IMR-90 (cell line): ENCODE results near the gene UPK3A. TPM values are rescaled to one million over a fixed set of nuclear protein-coding genes. Genes with fewer than 3 reads are reported as not detected.

ENCODE experiments used
- ATAC-seq: fragments of 200-7000 bp; cut with Tn5 transposase; 2 replicates; pipeline ENCODE4 v1.9.1; 2020; ENCODE audit warnings: low read depth, mild to moderate bottlenecking, moderate library complexity
- BruUV-seq: library from RNA; stranded (reverse); fragments of 400-500 nt; replicated peaks from 2 replicates; lab custom pipeline; 2021; lab: Mats Ljungman, UMichigan
- CTCF ChIA-PET: fragments of 300-600 bp; formaldehyde crosslinking; extraction: SDS; loops from one replicate; lab custom pipeline; 2021; ENCODE audit warnings: antibody characterized with exemption; lab: Yijun Ruan, JAX
- POLR2A ChIA-PET: fragments of 300-600 bp; sonication (Branson Sonifier 250); formaldehyde crosslinking; loops from one replicate; lab custom pipeline; 2022; ENCODE audit warnings: antibody characterized with exemption; ENCODE audit not compliant: unreplicated experiment; lab: Charles Lee
- DNase-seq: peaks from one replicate; pipeline ENCODE4 v3.0.0; 2013
- H2AFZ ChIP-seq: replicated peaks from 2 replicates; pipeline ENCODE3; 2013; ENCODE audit warnings: low read length, mild to moderate bottlenecking; ENCODE audit not compliant: poor library complexity
- H2AK5ac ChIP-seq: 2 replicates; pipeline ENCODE4 v1.6.1; 2013; ENCODE audit warnings: low read depth, low read length, inconsistent platforms
- H2AK9ac ChIP-seq: replicated peaks from 2 replicates; pipeline ENCODE3; 2013; ENCODE audit warnings: mild to moderate bottlenecking, low read depth, low read length, moderate library complexity; ENCODE audit not compliant: poor library complexity
- H2BK120ac ChIP-seq: 2 replicates; pipeline ENCODE4 v1.6.1; 2013; ENCODE audit warnings: low read depth, low read length, inconsistent platforms
- H2BK15ac ChIP-seq: 3 replicates; pipeline ENCODE4 v1.6.1; 2013; ENCODE audit warnings: low read depth, low read length, inconsistent platforms
- H2BK20ac ChIP-seq: 2 replicates; pipeline ENCODE4 v1.6.1; 2013; ENCODE audit warnings: low read depth, mild to moderate bottlenecking, inconsistent platforms, low read length, moderate library complexity
- H2BK5ac ChIP-seq: 2 replicates; pipeline ENCODE4 v1.6.1; 2013; ENCODE audit warnings: mild to moderate bottlenecking, low read depth, low read length, inconsistent platforms; ENCODE audit not compliant: poor library complexity, severe bottlenecking
- H3K14ac ChIP-seq: replicated peaks from 2 replicates; pipeline ENCODE4 v1.6.1; 2013; ENCODE audit warnings: low read depth, low read length, inconsistent platforms
- H3K18ac ChIP-seq: 2 replicates; pipeline ENCODE4 v1.6.1; 2013; ENCODE audit warnings: low read depth, low read length, control low read depth
- H3K23ac ChIP-seq: 2 replicates; pipeline ENCODE4 v1.6.1; 2013; ENCODE audit warnings: low read depth, low read length, inconsistent platforms
- H3K27ac ChIP-seq: 2 replicates; pipeline ENCODE4 v1.5.1; 2013; ENCODE audit warnings: mild to moderate bottlenecking, control low read depth, low read length; ENCODE audit not compliant: insufficient read depth
- H3K27me3 ChIP-seq: 2 replicates; pipeline ENCODE4 v1.6.1; 2013; ENCODE audit warnings: low read length; ENCODE audit not compliant: control insufficient read depth, insufficient read depth
- H3K36me3 ChIP-seq: 2 replicates; pipeline ENCODE4 v1.6.1; 2013; ENCODE audit warnings: low read length, mixed read lengths; ENCODE audit not compliant: control insufficient read depth, insufficient read depth
- H3K4ac ChIP-seq: 2 replicates; pipeline ENCODE4 v1.6.1; 2013; ENCODE audit warnings: low read depth, low read length, inconsistent platforms
- H3K4me1 ChIP-seq: 2 replicates; pipeline ENCODE4 v1.6.1; 2013; ENCODE audit warnings: low read length, mixed read lengths; ENCODE audit not compliant: control insufficient read depth, insufficient read depth
- H3K4me2 ChIP-seq: 2 replicates; pipeline ENCODE4 v1.6.1; 2013; ENCODE audit warnings: low read depth, mild to moderate bottlenecking, control low read depth, low read length, moderate library complexity
- H3K4me3 ChIP-seq: 2 replicates; pipeline ENCODE4 v1.5.1; 2013; ENCODE audit warnings: low read depth, mild to moderate bottlenecking, control low read depth, low read length, moderate library complexity; ENCODE audit not compliant: insufficient read depth
- H3K56ac ChIP-seq: 2 replicates; pipeline ENCODE4 v1.6.1; 2013; ENCODE audit warnings: low read length, inconsistent platforms; ENCODE audit not compliant: insufficient read depth; ENCODE audit errors: extremely low read depth
- H3K79me1 ChIP-seq, 2 experiments: 2 replicates each; pipeline ENCODE4 v1.6.1; 2013; ENCODE audit warnings: low read length in 2 of 2, inconsistent platforms in 1 of 2, low read depth in 1 of 2
- H3K9ac ChIP-seq: 2 replicates; pipeline ENCODE4 v1.6.1; 2013; ENCODE audit warnings: low read depth, low read length, control low read depth
- H3K9me1 ChIP-seq: 2 replicates; pipeline ENCODE4 v1.6.1; 2013; ENCODE audit warnings: low read length, inconsistent platforms; ENCODE audit not compliant: insufficient read depth
- H3K9me3 ChIP-seq: 2 replicates; pipeline ENCODE4 v1.6.1; 2013; ENCODE audit warnings: low read length; ENCODE audit not compliant: control insufficient read depth, insufficient read depth
- H4K20me1 ChIP-seq: 2 replicates; pipeline ENCODE4 v1.6.1; 2013; ENCODE audit warnings: low read length, inconsistent platforms; ENCODE audit not compliant: insufficient read depth
- H4K5ac ChIP-seq: 2 replicates; pipeline ENCODE4 v1.6.1; 2013; ENCODE audit warnings: mild to moderate bottlenecking, low read depth, low read length, control low read depth
- H4K8ac ChIP-seq, 2 experiments: 2 replicates each; pipeline ENCODE4 v1.6.1; 2013; ENCODE audit warnings: low read depth in 2 of 2, low read length in 2 of 2, control low read depth in 1 of 2, inconsistent platforms in 1 of 2
- H4K91ac ChIP-seq: 2 replicates; pipeline ENCODE4 v1.6.1; 2013; ENCODE audit warnings: low read depth, low read length, inconsistent platforms; ENCODE audit not compliant: insufficient read depth
- BHLHE40 ChIP-seq: fragments of 150-350 bp; IDR thresholded peaks from 2 replicates; pipeline ENCODE4 v1.6.1; 2016; ENCODE audit warnings: mild to moderate bottlenecking, low read depth, low read length
- CEBPB ChIP-seq: IDR thresholded peaks from 2 replicates; pipeline ENCODE4 v1.6.1; 2012; ENCODE audit warnings: low read depth, low read length, improper control_type of control experiment
- CHD1 ChIP-seq: IDR thresholded peaks from 2 replicates; pipeline ENCODE4 v1.6.1; 2012; ENCODE audit warnings: low read depth, low read length, improper control_type of control experiment
- FOS ChIP-seq: fragments of 150-350 bp; IDR thresholded peaks from 2 replicates; pipeline ENCODE4 v1.6.1; 2016; ENCODE audit warnings: low read depth, low read length
- MAFK ChIP-seq: IDR thresholded peaks from 2 replicates; pipeline ENCODE4 v1.6.1; 2012; ENCODE audit warnings: low read depth, low read length, improper control_type of control experiment
- MXI1 ChIP-seq: IDR thresholded peaks from 2 replicates; pipeline ENCODE4 v1.6.1; 2012; ENCODE audit warnings: low read depth, mild to moderate bottlenecking, low read length, moderate library complexity, borderline replicate concordance
- NFE2L2 ChIP-seq: fragments of 150-350 bp; IDR thresholded peaks from 2 replicates; pipeline ENCODE4 v1.6.1; 2016; ENCODE audit warnings: low read depth, mild to moderate bottlenecking, low read length
- RFX5 ChIP-seq: IDR thresholded peaks from 2 replicates; pipeline ENCODE4 v1.8.0; 2012; ENCODE audit warnings: low read depth, mild to moderate bottlenecking, low read length, moderate library complexity
- SMC3 ChIP-seq: fragments of 150-350 bp; IDR thresholded peaks from 2 replicates; pipeline ENCODE4 v1.6.1; 2016; ENCODE audit warnings: low read depth, mild to moderate bottlenecking, antibody characterized with exemption, low read length, moderate library complexity
- WGBS, 2 experiments: methylation state at CpG; one replicate each; pipeline versions ENCODE4 v1.1.5 to v1.1.7; 2013; ENCODE audit warnings: missing lambda C conversion rate in 2 of 2; ENCODE audit not compliant: insufficient read length in 1 of 2; ENCODE audit errors: extremely low coverage in 2 of 2; 5-methylcytosine and 5-hydroxymethylcytosine counted together
- dilution Hi-C: fragments of 300-500 bp; cut with HindIII; formaldehyde crosslinking; loops from one replicate; pipeline ENCODE4 v1.14.3; 2018; ENCODE audit warnings: low sequenced_read_pairs; ENCODE audit not compliant: unreplicated experiment
- in situ Hi-C: fragments of 300-500 bp; cut with MboI; formaldehyde crosslinking; loops from 3 replicates; pipeline ENCODE4 v1.14.3; 2019; ENCODE audit warnings: low sequenced_read_pairs, inconsistent platforms, mixed read lengths
- intact Hi-C: fragments of 100-400 bp; cut with micrococcal nuclease; formaldehyde crosslinking; loops from 2 replicates; pipeline ENCODE4 v1.10.0; 2022
- polyA plus RNA-seq, 3 experiments: library from polyadenylated mRNA; depleted of rRNA; stranded (reverse); fragments of >200 nt; gene quantifications; 2 replicates each; pipeline ENCODE4 v1.2.3, GENCODE V29; 2012; ENCODE audit warnings: low replicate concordance in 1 of 3
- total RNA-seq: library from RNA; depleted of rRNA; stranded (reverse); fragments of >200 nt; gene quantifications from 2 replicates; pipeline ENCODE4 v1.2.3, GENCODE V29; 2012
- TF ChIP-seq, protein P1 (sequence below): fragments of 150-350 bp; IDR thresholded peaks from 2 replicates; pipeline ENCODE4 v1.6.1; 2017; ENCODE audit warnings: mild to moderate bottlenecking, antibody characterized with exemption, low read length, low read depth

UPK3A gene
- total and polyA plus RNA-seq, 2 of the 4 experiments (the other 2 are of a cell fraction), result not detected

DNA sequence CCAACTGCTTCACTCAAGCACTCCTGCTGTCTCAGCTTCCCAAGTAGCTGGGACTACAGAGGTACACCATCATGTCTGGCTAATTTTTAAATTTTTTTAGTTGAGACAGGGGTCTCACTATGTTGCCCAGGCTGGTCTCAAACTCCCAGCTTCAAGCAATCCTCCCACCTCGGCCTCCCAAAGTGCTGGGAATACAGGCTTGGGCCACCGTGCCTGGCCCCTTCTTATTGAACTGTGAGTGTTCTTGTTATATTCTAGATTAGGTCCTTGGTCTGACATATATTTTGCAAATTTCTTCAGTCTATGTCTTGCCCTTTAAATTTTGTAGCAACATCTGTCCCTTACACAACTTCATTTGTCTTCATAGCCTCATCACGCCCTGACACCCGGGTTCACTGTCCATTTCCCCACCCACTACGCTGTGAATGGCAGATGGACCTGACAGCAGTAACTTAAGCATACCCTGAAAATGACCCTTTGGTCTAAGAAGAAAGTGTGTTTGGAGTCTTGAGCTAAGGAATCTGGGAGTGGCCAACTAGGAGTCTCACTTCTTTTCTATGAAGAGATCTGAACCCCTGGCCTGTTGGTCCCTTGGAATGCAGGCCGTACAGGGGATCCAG lies 20.8 kb downstream of the UPK3A start:
- Histone ChIP-seq H3K36me3 (no peaks in the 10 kb centered on the region), H3K79me1 (peaks cover 0 to 11% of the 10 kb centered on the region in 2 experiments; a peak in 2 of 4 replicates), H3K14ac (no peak overlapping the region), H3K56ac (no peak overlapping the region), H2AFZ (no peak overlapping the region), H4K8ac (no peak overlapping the region), H3K9me3 (no peaks in the 10 kb centered on the region), H4K91ac (no peak overlapping the region), H3K4me1 (peaks cover 8% of the 10 kb centered on the region), H2AK5ac (no peak overlapping the region), H4K20me1 (no peaks in the 10 kb centered on the region), H3K9me1 (0 out of 2 replicates have a peak, but pooled peaks cover 6% of the 10 kb centered on the region), H3K4me2 (no peak overlapping the region), H3K27me3 (no peaks in the 10 kb centered on the region), H2BK20ac (no peak overlapping the region), H3K9ac (no peak overlapping the region), H2BK15ac (no peak overlapping the region), H3K4me3 (no peak overlapping the region), H4K5ac (no peak overlapping the region), H3K4ac (no peak overlapping the region), H3K23ac (no peak overlapping the region), H3K18ac (no peak overlapping the region), H2BK5ac (no peak overlapping the region), H2AK9ac (no peak overlapping the region), H2BK120ac (no peak overlapping the region), H3K27ac (no peak overlapping the region)
- in situ Hi-C loops (no loop called here), dilution Hi-C loops (no loop called here), intact Hi-C loops (no loop called here)
- ChIA-PET CTCF (no interaction called here), POLR2A (no interaction called here)
- BruUV-seq, result no TSS peak
- no peak for TF ChIP-seq BHLHE40
- no peak for TF ChIP-seq CHD1
- TF ChIP-seq FOS, result no peak
- no peak for TF ChIP-seq MAFK
- no peak for TF ChIP-seq NFE2L2
- TF ChIP-seq MXI1, result no peak
- TF ChIP-seq RFX5, result no peak
- no peak for TF ChIP-seq SMC3
- TF ChIP-seq, protein P1, sequence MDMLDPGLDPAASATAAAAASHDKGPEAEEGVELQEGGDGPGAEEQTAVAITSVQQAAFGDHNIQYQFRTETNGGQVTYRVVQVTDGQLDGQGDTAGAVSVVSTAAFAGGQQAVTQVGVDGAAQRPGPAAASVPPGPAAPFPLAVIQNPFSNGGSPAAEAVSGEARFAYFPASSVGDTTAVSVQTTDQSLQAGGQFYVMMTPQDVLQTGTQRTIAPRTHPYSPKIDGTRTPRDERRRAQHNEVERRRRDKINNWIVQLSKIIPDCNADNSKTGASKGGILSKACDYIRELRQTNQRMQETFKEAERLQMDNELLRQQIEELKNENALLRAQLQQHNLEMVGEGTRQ, result no peak
- TF ChIP-seq CEBPB, result no peak
- DNase-seq, result no peak
- no peak for ATAC-seq
- WGBS, 2 experiments, result 83% methylated on average over 1 of the region's 6 CpGs; no CpG with 5 or more reads in 1 of the 2 experiments
